Effector CD4-positive, alpha-beta T cell (primary cell): ENCODE measurements around the gene MEDAG.

Source experiments
- DNase-seq: peaks from one replicate; pipeline ENCODE4 v3.0.0-alpha.2; 2020

Gene MEDAG

GRCh38 chr13:30966101-30966500 is 60.0 kb downstream of the MEDAG start:
- DNase-seq: no peak

GRCh38 chr13:30968846-30969245 is 62.8 kb downstream of the MEDAG start:
- no peak for DNase-seq

- no peak for DNase-seq
Measured at GRCh38 chr13:30971575-30971974, 65.5 kb downstream of the MEDAG start.

GRCh38 chr13:30972888-30973377 is 66.9 kb downstream of the MEDAG start:
- no peak for DNase-seq

GRCh38 chr13:30974350-30974749 is 68.3 kb downstream of the MEDAG start:
- no peak for DNase-seq
